ENCODE measurements around the gene CFAP90.

CFAP90 gene, protein sequence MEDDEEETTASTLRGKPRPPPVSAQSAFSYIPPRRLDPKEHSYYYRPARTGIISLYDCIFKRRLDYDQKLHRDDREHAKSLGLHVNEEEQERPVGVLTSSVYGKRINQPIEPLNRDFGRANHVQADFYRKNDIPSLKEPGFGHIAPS

DNA sequence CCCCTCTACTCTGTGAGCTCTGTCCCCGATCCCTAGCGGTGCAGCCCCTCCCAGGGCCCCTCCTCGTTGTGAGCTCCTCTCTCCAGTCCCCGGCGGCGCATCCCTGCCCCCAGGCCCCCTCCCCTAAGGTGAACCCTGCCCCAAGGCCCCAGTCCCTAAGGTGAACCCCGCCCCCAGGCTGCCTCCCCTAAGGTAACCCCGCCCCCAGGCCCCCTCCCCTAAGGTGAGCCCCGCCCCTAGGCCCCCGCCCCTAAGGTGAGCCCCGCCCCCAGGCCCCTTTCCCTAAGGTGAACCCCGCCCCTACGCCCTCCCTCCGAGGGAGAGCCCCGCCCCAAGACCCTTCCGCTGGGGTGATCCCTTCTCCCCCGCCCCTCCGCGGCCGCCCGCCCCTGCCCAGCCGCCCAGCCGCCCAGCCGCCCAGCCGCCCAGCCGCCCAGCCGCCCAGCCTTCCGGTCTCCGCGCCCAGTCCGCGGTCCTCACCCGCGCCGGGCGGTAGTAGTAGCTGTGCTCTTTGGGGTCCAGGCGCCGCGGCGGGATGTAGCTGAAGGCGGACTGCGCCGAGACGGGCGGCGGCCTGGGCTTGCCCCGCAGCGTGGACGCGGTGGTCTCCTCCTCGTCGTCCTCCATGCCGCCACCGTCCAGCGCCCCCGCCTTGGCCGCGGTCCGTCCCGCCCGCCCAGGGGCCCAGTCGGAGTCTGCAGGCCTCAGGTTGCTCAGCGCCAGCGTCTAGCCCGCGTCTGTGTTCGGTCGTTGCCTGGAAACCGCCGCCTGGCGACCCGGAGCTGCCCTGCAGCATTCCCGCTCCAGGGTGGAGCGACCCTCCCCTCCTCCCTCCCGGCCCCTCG, at the start of gene CFAP90:
Gene CFAP90 (minus strand): TSS at position 739 of the 845 bp plus-strand sequence. CDS start 112 bp downstream, at position 627.
- no peaks in the 10 kb centered on the region for H3K36me3 ChIP-seq (ENCODE audit: control insufficient read depth, low read length)
- H3K27me3 ChIP-seq (ENCODE audit: control insufficient read depth, low read length), result peaks cover 2% of the 10 kb centered on the region; the same call in 1 of the 2 replicates
- H3K4me2 ChIP-seq (ENCODE audit: low read length), result no peak within 1 kb of the TSS
- TF ChIP-seq, protein P1, sequence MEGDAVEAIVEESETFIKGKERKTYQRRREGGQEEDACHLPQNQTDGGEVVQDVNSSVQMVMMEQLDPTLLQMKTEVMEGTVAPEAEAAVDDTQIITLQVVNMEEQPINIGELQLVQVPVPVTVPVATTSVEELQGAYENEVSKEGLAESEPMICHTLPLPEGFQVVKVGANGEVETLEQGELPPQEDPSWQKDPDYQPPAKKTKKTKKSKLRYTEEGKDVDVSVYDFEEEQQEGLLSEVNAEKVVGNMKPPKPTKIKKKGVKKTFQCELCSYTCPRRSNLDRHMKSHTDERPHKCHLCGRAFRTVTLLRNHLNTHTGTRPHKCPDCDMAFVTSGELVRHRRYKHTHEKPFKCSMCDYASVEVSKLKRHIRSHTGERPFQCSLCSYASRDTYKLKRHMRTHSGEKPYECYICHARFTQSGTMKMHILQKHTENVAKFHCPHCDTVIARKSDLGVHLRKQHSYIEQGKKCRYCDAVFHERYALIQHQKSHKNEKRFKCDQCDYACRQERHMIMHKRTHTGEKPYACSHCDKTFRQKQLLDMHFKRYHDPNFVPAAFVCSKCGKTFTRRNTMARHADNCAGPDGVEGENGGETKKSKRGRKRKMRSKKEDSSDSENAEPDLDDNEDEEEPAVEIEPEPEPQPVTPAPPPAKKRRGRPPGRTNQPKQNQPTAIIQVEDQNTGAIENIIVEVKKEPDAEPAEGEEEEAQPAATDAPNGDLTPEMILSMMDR (IDR thresholded peaks at IDR 0.05; ENCODE audit: low read depth, low read length, poor library complexity, severe bottlenecking), result no peak
- no peak for TF ChIP-seq EZH2phosphoT487 (IDR thresholded peaks at IDR 0.05; ENCODE audit: borderline replicate concordance, low read length)
- H3K4me3 ChIP-seq (ENCODE audit: low read length), result no peak within 1 kb of the TSS
- H3K27ac ChIP-seq (ENCODE audit: low read depth, low read length), result no peak within 1 kb of the TSS
- H4K20me1 ChIP-seq (ENCODE audit: control insufficient read depth, insufficient read depth, low read depth, low read length), result no peaks in the 10 kb centered on the region
- no peaks in the 10 kb centered on the region; the same call in 1 of the 2 replicates for H3K9me3 ChIP-seq (ENCODE audit: control insufficient read depth, insufficient read depth, low read length)
- H3K9me2 ChIP-seq (replicated peaks; ENCODE audit: control insufficient read depth, low read length), result no peaks in the 10 kb centered on the region
- no peaks in the 10 kb centered on the region for H3K79me2 ChIP-seq (ENCODE audit: control insufficient read depth, low read length)
- no peaks in the 10 kb centered on the region for H3F3A ChIP-seq (ENCODE audit: control insufficient read depth, insufficient read depth)
- H3K4me1 ChIP-seq (ENCODE audit: control insufficient read depth, low read length), result no peaks in the 10 kb centered on the region

DNA sequence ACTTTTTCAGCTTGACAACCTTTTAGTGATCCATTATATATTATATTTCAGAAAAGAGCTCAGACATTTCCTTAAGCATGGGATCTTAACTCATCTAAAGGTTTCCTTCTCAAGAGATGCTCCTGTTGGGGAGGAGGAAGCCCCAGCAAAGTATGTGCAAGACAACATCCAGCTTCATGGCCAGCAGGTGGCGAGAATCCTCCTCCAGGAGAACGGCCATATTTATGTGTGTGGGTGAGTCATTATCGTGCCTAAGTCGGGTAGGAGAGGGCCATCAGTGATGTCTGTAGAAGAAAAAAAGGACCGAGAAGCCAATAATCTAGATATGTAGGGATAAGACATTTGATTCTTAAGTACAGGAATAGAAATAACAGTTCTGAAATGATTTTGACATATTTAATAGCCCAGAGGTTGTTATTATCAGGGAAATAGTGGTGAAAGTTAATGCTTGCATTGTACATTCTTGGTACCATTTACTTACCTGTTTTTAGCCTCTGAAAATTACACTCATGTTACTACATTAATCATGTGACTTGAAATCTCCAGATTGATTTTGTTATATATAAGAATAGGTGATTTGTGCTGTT, 46.2 kb upstream of the CFAP90 start:
- Histone ChIP-seq H3K27ac (ENCODE audit: low read depth, low read length) (no peak overlapping the region), H3K4me3 (ENCODE audit: low read length) (no peak overlapping the region), H3K9me2 (replicated peaks; ENCODE audit: control insufficient read depth, low read length) (no peaks in the 10 kb centered on the region), H3F3A (ENCODE audit: control insufficient read depth, insufficient read depth) (no peaks in the 10 kb centered on the region), H3K4me2 (ENCODE audit: low read length) (no peak overlapping the region), H3K79me2 (ENCODE audit: control insufficient read depth, low read length) (no peaks in the 10 kb centered on the region), H3K4me1 (ENCODE audit: control insufficient read depth, low read length) (no peaks in the 10 kb centered on the region), H4K20me1 (ENCODE audit: control insufficient read depth, insufficient read depth, low read depth, low read length) (no peaks in the 10 kb centered on the region), H3K9me3 (ENCODE audit: control insufficient read depth, insufficient read depth, low read length) (no peaks in the 10 kb centered on the region), H3K36me3 (ENCODE audit: control insufficient read depth, low read length) (peaks cover 99% of the 10 kb centered on the region), H3K27me3 (ENCODE audit: control insufficient read depth, low read length) (no peaks in the 10 kb centered on the region)
- TF ChIP-seq EZH2phosphoT487 (IDR thresholded peaks at IDR 0.05; ENCODE audit: borderline replicate concordance, low read length), result no peak
- TF ChIP-seq, protein P1 (IDR thresholded peaks at IDR 0.05; ENCODE audit: low read depth, low read length, poor library complexity, severe bottlenecking), result peak; percentile 29

DNA sequence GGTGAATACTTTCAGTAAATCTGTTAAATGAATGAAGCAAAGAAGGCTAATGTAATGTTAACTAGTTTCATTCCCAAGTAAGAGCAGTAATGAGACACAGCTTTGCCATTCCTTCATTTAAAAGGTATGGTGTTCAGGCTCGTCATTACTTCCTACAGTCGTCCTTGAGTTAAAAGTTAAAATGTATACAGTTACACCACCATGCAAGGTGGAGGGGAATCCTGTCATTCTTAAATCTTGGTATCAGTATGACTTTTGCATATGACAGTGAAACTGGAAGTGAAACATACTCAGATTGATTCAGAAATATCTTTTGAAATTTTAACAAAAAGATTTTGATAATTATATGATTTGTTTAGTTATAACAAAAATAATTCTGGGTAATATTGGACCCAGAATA, 43.9 kb upstream of the CFAP90 start:
- no peaks in the 10 kb centered on the region for H3K79me2 ChIP-seq (ENCODE audit: control insufficient read depth, low read length)
- H3K4me2 ChIP-seq (ENCODE audit: low read length), result no peak overlapping the region
- H3K4me1 ChIP-seq (ENCODE audit: control insufficient read depth, low read length), result no peaks in the 10 kb centered on the region

More for the DNA sequence above, 43.9 kb upstream of the CFAP90 start:
- H3K27me3 ChIP-seq (ENCODE audit: control insufficient read depth, low read length), result no peaks in the 10 kb centered on the region
- H3K27ac ChIP-seq (ENCODE audit: low read depth, low read length), result no peak overlapping the region
- H3K4me3 ChIP-seq (ENCODE audit: low read length), result no peak overlapping the region
- no peak for TF ChIP-seq EZH2phosphoT487 (IDR thresholded peaks at IDR 0.05; ENCODE audit: borderline replicate concordance, low read length)
- TF ChIP-seq, protein P1 (IDR thresholded peaks at IDR 0.05; ENCODE audit: low read depth, low read length, poor library complexity, severe bottlenecking), result no peak
- peaks cover 96% of the 10 kb centered on the region for H3K36me3 ChIP-seq (ENCODE audit: control insufficient read depth, low read length)
- no peaks in the 10 kb centered on the region for H3F3A ChIP-seq (ENCODE audit: control insufficient read depth, insufficient read depth)
- no peaks in the 10 kb centered on the region for H3K9me3 ChIP-seq (ENCODE audit: control insufficient read depth, insufficient read depth, low read length)
- H3K9me2 ChIP-seq (replicated peaks; ENCODE audit: control insufficient read depth, low read length), result no peaks in the 10 kb centered on the region
- H4K20me1 ChIP-seq (ENCODE audit: control insufficient read depth, insufficient read depth, low read depth, low read length), result no peaks in the 10 kb centered on the region
